ENCODE results near the gene SORL1-AS1.

Gene SORL1-AS1

GRCh38 chr11:121437686-121438078, 15.1 kb downstream of the SORL1-AS1 start:
- no peak for DNase-seq
- H3K4me1 Mint-ChIP-seq (ENCODE audit: low read depth, unreplicated experiment) = no peaks in the 10 kb centered on the region
- TF ChIP-seq CTCF (IDR thresholded peaks at IDR 0.05; ENCODE audit: partially characterized antibody, unreplicated experiment) = no peak
- H3K36me3 Mint-ChIP-seq (ENCODE audit: unreplicated experiment) = no peaks in the 10 kb centered on the region
- no peaks in the 10 kb centered on the region for H3K9me3 Mint-ChIP-seq (ENCODE audit: unreplicated experiment)
- no peak overlapping the region for H3K4me3 Mint-ChIP-seq (ENCODE audit: unreplicated experiment)
- H3K27ac Mint-ChIP-seq (ENCODE audit: unreplicated experiment) = no peak overlapping the region
- H3K27me3 Mint-ChIP-seq (ENCODE audit: unreplicated experiment) = no peaks in the 10 kb centered on the region

GRCh38 chr11:121437018-121437685, 15.6 kb downstream of the SORL1-AS1 start:
- no peak for DNase-seq
- no peak for TF ChIP-seq CTCF (IDR thresholded peaks at IDR 0.05; ENCODE audit: partially characterized antibody, unreplicated experiment)
- Mint-ChIP-seq H3K27ac (ENCODE audit: unreplicated experiment) (no peak overlapping the region), H3K4me3 (ENCODE audit: unreplicated experiment) (no peak overlapping the region), H3K4me1 (ENCODE audit: low read depth, unreplicated experiment) (no peaks in the 10 kb centered on the region), H3K27me3 (ENCODE audit: unreplicated experiment) (no peaks in the 10 kb centered on the region), H3K9me3 (ENCODE audit: unreplicated experiment) (no peaks in the 10 kb centered on the region), H3K36me3 (ENCODE audit: unreplicated experiment) (no peaks in the 10 kb centered on the region)

GRCh38 chr11:121435551-121436511, 16.9 kb downstream of the SORL1-AS1 start:
- H3K27me3 Mint-ChIP-seq (ENCODE audit: unreplicated experiment) = no peaks in the 10 kb centered on the region
- H3K27ac Mint-ChIP-seq (ENCODE audit: unreplicated experiment) = no peak overlapping the region
- H3K4me3 Mint-ChIP-seq (ENCODE audit: unreplicated experiment) = no peak overlapping the region
- H3K4me1 Mint-ChIP-seq (ENCODE audit: low read depth, unreplicated experiment) = no peaks in the 10 kb centered on the region
- DNase-seq = no peak
- no peaks in the 10 kb centered on the region for H3K36me3 Mint-ChIP-seq (ENCODE audit: unreplicated experiment)
- H3K9me3 Mint-ChIP-seq (ENCODE audit: unreplicated experiment) = no peaks in the 10 kb centered on the region
- TF ChIP-seq CTCF (IDR thresholded peaks at IDR 0.05; ENCODE audit: partially characterized antibody, unreplicated experiment) = no peak

GRCh38 chr11:121435132-121435531, 17.6 kb downstream of the SORL1-AS1 start:
- DNase-seq = no peak

More at GRCh38 chr11:121435132-121435531, 17.6 kb downstream of the SORL1-AS1 start:
- Mint-ChIP-seq H3K9me3 (ENCODE audit: unreplicated experiment) (no peaks in the 10 kb centered on the region), H3K4me1 (ENCODE audit: low read depth, unreplicated experiment) (no peaks in the 10 kb centered on the region), H3K27ac (ENCODE audit: unreplicated experiment) (no peak overlapping the region), H3K4me3 (ENCODE audit: unreplicated experiment) (no peak overlapping the region), H3K27me3 (ENCODE audit: unreplicated experiment) (no peaks in the 10 kb centered on the region), H3K36me3 (ENCODE audit: unreplicated experiment) (no peaks in the 10 kb centered on the region)
- TF ChIP-seq CTCF (IDR thresholded peaks at IDR 0.05; ENCODE audit: partially characterized antibody, unreplicated experiment) = no peak

Measured in glutamatergic neuron (in vitro differentiated cells).